ENCODE results near the gene TSPAN11. TPM values are rescaled to one million over a fixed set of nuclear protein-coding genes. Genes with fewer than 3 reads are reported as not detected.

Gene TSPAN11
- total RNA-seq, 1 experiment from 2014 or later = not detected

DNA sequence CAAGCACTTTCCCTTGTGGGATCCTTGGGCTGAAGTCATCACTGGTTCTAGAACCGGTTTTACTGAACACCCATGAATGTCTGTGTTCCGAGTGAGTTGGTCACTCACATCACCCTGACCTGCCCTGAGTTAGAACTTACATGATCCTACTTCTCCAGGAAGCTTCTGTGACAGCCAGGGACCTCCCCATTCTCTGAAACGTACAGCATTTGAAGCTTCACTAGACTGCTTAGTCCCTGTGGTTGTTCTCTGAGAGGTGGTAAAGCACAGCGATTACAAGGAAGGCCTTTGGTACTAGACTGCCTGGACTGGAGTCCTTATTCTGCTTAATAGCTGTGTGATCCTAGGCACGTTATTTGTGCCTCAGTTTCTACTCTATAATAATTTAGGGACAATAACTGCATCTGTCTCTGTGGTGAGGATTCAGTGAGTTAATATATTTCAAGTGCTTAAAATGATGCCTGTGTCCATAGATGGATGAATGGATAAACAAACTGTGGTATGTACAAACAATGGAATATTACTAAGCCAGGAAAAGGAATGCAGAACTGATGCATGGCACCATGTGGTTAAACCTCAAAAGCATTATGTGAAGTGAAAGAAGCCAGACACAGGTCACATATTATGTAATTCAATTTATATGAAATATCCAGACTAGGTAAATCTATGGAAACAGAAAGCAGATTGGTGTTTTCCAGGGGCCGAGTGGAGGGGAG lies 92.4 kb downstream of the TSPAN11 start:
- CTCF ChIA-PET = no interaction called here
- ATAC-seq (no peak), DNase-seq (ENCODE audit: low read depth, low spot score) (no peak)
- H3K4me1 ChIP-seq (ENCODE audit: control insufficient read depth, insufficient read depth, low read length) = peaks cover 18% of the 10 kb centered on the region
- no peak overlapping the region for H3K27ac ChIP-seq (ENCODE audit: low read length)
- no peak overlapping the region for H3K4me3 ChIP-seq (ENCODE audit: low read depth in 2 of 2, low read length in 2 of 2)
- in situ Hi-C loops (cut with HindIII; ENCODE audit: low pct_unique_long_range_greater_than_20kb, low sequenced_read_pairs) (no loop called here), intact Hi-C loops (cut with micrococcal nuclease; ENCODE audit: unreplicated experiment) (no loop called here)
- TF ChIP-seq TCF7L2 (IDR thresholded peaks at IDR 0.05; ENCODE audit: low read depth, low read length) (no peak), POLR2AphosphoS5 (IDR thresholded peaks at IDR 0.05; ENCODE audit: low read depth, low read length) (no peak), SIN3A (IDR thresholded peaks at IDR 0.05; ENCODE audit: borderline replicate concordance, insufficient read depth, low read depth, low read length) (no peak)
- TF ChIP-seq, protein P1, sequence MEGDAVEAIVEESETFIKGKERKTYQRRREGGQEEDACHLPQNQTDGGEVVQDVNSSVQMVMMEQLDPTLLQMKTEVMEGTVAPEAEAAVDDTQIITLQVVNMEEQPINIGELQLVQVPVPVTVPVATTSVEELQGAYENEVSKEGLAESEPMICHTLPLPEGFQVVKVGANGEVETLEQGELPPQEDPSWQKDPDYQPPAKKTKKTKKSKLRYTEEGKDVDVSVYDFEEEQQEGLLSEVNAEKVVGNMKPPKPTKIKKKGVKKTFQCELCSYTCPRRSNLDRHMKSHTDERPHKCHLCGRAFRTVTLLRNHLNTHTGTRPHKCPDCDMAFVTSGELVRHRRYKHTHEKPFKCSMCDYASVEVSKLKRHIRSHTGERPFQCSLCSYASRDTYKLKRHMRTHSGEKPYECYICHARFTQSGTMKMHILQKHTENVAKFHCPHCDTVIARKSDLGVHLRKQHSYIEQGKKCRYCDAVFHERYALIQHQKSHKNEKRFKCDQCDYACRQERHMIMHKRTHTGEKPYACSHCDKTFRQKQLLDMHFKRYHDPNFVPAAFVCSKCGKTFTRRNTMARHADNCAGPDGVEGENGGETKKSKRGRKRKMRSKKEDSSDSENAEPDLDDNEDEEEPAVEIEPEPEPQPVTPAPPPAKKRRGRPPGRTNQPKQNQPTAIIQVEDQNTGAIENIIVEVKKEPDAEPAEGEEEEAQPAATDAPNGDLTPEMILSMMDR (IDR thresholded peaks at IDR 0.05) = no peak
- TF ChIP-seq, protein P2, sequence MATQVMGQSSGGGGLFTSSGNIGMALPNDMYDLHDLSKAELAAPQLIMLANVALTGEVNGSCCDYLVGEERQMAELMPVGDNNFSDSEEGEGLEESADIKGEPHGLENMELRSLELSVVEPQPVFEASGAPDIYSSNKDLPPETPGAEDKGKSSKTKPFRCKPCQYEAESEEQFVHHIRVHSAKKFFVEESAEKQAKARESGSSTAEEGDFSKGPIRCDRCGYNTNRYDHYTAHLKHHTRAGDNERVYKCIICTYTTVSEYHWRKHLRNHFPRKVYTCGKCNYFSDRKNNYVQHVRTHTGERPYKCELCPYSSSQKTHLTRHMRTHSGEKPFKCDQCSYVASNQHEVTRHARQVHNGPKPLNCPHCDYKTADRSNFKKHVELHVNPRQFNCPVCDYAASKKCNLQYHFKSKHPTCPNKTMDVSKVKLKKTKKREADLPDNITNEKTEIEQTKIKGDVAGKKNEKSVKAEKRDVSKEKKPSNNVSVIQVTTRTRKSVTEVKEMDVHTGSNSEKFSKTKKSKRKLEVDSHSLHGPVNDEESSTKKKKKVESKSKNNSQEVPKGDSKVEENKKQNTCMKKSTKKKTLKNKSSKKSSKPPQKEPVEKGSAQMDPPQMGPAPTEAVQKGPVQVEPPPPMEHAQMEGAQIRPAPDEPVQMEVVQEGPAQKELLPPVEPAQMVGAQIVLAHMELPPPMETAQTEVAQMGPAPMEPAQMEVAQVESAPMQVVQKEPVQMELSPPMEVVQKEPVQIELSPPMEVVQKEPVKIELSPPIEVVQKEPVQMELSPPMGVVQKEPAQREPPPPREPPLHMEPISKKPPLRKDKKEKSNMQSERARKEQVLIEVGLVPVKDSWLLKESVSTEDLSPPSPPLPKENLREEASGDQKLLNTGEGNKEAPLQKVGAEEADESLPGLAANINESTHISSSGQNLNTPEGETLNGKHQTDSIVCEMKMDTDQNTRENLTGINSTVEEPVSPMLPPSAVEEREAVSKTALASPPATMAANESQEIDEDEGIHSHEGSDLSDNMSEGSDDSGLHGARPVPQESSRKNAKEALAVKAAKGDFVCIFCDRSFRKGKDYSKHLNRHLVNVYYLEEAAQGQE (IDR thresholded peaks at IDR 0.05; ENCODE audit: insufficient read depth in 1 of 2, low read depth in 2 of 2, low read length in 1 of 2) = no peak
- no peaks in the 10 kb centered on the region for H3K27me3 ChIP-seq (ENCODE audit: control insufficient read depth, insufficient read depth, low read length)
- no TSS peak for BruUV-seq (replicated peaks)
- POLR2A ChIA-PET = no interaction called here
- no peaks in the 10 kb centered on the region for H3K9me3 ChIP-seq (ENCODE audit: control insufficient read depth, insufficient read depth, low read depth, low read length)
- H3K36me3 ChIP-seq (ENCODE audit: control insufficient read depth, insufficient read depth, low read length) = no peaks in the 10 kb centered on the region

DNA sequence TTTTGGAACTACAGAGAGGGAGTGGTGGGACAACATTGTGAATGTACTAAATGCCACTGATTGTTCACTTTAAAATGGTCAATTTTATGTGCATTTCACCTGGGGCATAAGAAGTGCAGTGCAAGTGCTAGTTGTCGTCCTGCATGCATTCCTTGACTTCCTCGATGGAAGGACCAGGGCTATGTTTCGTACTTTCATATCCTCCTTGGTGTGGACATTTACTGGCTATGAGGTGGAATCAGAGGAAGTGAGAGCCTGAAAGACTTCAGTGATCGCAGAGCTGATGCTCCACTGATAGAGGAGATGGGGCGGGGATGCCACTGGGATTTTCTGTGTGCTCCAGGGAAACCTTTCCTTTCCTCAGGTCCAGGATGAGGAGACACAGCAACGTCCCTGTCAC lies 93.0 kb downstream of the TSPAN11 start:
- Histone ChIP-seq H3K4me3 (ENCODE audit: low read depth in 2 of 2, low read length in 2 of 2) (no peak overlapping the region), H3K9me3 (ENCODE audit: control insufficient read depth, insufficient read depth, low read depth, low read length) (no peaks in the 10 kb centered on the region), H3K4me1 (ENCODE audit: control insufficient read depth, insufficient read depth, low read length) (peaks cover 18% of the 10 kb centered on the region), H3K36me3 (ENCODE audit: control insufficient read depth, insufficient read depth, low read length) (no peaks in the 10 kb centered on the region), H3K27me3 (ENCODE audit: control insufficient read depth, insufficient read depth, low read length) (no peaks in the 10 kb centered on the region), H3K27ac (ENCODE audit: low read length) (no peak overlapping the region)
- ATAC-seq (no peak), DNase-seq (ENCODE audit: low read depth, low spot score) (no peak)
- no TSS peak for BruUV-seq (replicated peaks)
- TF ChIP-seq SIN3A (IDR thresholded peaks at IDR 0.05; ENCODE audit: borderline replicate concordance, insufficient read depth, low read depth, low read length) (no peak), TCF7L2 (IDR thresholded peaks at IDR 0.05; ENCODE audit: low read depth, low read length) (no peak), POLR2AphosphoS5 (IDR thresholded peaks at IDR 0.05; ENCODE audit: low read depth, low read length) (no peak)
- TF ChIP-seq, protein P1 (IDR thresholded peaks at IDR 0.05) = no peak
- TF ChIP-seq, protein P2 (IDR thresholded peaks at IDR 0.05; ENCODE audit: insufficient read depth in 1 of 2, low read depth in 2 of 2, low read length in 1 of 2) = no peak
- CTCF ChIA-PET = no interaction called here
- in situ Hi-C loops (cut with HindIII; ENCODE audit: low pct_unique_long_range_greater_than_20kb, low sequenced_read_pairs) = no loop called here
- POLR2A ChIA-PET = no interaction called here
- intact Hi-C loops (cut with micrococcal nuclease; ENCODE audit: unreplicated experiment) = no loop called here
